ENCODE measurements around the gene ST3GAL3.

DNA sequence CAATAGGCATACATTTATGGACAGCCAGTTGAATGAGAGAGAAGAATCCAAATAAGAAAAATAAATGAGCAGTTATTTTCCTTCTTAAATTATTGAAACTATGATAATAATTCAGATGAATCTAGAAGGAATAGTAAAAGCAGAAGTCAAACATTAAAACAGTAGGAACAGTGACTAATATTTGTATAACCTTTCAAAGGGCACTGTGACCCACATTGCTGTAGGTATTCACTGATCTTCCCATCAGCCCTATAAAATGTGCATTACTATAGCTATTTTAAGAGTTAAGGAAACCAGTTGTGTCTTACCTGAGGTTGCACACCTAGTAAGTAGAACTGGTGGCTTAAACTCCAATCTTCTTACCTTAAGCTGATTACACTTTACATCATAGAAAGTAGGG, 123.5 kb downstream of the ST3GAL3 start:
- TF ChIP-seq, protein P1, sequence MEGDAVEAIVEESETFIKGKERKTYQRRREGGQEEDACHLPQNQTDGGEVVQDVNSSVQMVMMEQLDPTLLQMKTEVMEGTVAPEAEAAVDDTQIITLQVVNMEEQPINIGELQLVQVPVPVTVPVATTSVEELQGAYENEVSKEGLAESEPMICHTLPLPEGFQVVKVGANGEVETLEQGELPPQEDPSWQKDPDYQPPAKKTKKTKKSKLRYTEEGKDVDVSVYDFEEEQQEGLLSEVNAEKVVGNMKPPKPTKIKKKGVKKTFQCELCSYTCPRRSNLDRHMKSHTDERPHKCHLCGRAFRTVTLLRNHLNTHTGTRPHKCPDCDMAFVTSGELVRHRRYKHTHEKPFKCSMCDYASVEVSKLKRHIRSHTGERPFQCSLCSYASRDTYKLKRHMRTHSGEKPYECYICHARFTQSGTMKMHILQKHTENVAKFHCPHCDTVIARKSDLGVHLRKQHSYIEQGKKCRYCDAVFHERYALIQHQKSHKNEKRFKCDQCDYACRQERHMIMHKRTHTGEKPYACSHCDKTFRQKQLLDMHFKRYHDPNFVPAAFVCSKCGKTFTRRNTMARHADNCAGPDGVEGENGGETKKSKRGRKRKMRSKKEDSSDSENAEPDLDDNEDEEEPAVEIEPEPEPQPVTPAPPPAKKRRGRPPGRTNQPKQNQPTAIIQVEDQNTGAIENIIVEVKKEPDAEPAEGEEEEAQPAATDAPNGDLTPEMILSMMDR (IDR thresholded peaks at IDR 0.05) = no peak
- TF ChIP-seq POLR2A (IDR thresholded peaks at IDR 0.05) = no peak

Measured in testis (tissue), 2 donors.